Liver (tissue), 9 donors: ENCODE results near the gene ABHD15. TPM values are rescaled to one million over a fixed set of nuclear protein-coding genes. Genes with fewer than 3 reads are reported as not detected.

Source experiments
- DNase-seq: peaks from one replicate; pipeline ENCODE4 v3.0.0-alpha.2; 2017; ENCODE audit warnings: low spot score
- H3K27ac ChIP-seq, 2 donors: one replicate each; pipeline ENCODE4 v1.7.0; 2013; ENCODE audit warnings: inconsistent platforms in 2 of 2, low read length in 2 of 2, control low read depth in 1 of 2, low read depth in 1 of 2, mild to moderate bottlenecking in 1 of 2
- H3K27me3 ChIP-seq, 4 donors: one replicate each; pipeline versions ENCODE4 v1.6.1 to v1.7.0; 2013; ENCODE audit warnings: low read length in 3 of 4, inconsistent platforms in 1 of 4, mild to moderate bottlenecking in 1 of 4, moderate library complexity in 1 of 4; ENCODE audit not compliant: control insufficient read depth in 4 of 4, insufficient read depth in 4 of 4
- H3K36me3 ChIP-seq, 4 donors: one replicate each; pipeline versions ENCODE4 v1.6.1 to v1.7.0; 2013; ENCODE audit warnings: low read length in 3 of 4, mild to moderate bottlenecking in 3 of 4, low read depth in 1 of 4, moderate library complexity in 1 of 4; ENCODE audit not compliant: control insufficient read depth in 4 of 4, insufficient read depth in 3 of 4
- H3K4me1 ChIP-seq, 4 donors: one replicate each; pipeline versions ENCODE4 v1.6.1 to v1.7.0; 2013; ENCODE audit warnings: low read length in 3 of 4, mild to moderate bottlenecking in 3 of 4, moderate library complexity in 1 of 4; ENCODE audit not compliant: control insufficient read depth in 4 of 4, insufficient read depth in 4 of 4
- H3K4me3 ChIP-seq, 3 donors: one replicate each; pipeline versions ENCODE4 v1.6.1 to v1.7.0; 2013; ENCODE audit warnings: low read length in 3 of 3, control low read depth in 1 of 3, low read depth in 1 of 3, mild to moderate bottlenecking in 1 of 3
- H3K9ac ChIP-seq, 2 donors: one replicate each; pipeline ENCODE4 v1.7.0; 2013; ENCODE audit warnings: low read length in 2 of 2, mild to moderate bottlenecking in 2 of 2, moderate library complexity in 2 of 2, control low read depth in 1 of 2, low read depth in 1 of 2
- H3K9me3 ChIP-seq, 4 donors: one replicate each; pipeline versions ENCODE4 v1.6.1 to v1.7.0; 2013; ENCODE audit warnings: low read length in 3 of 4; ENCODE audit not compliant: control insufficient read depth in 4 of 4
- FOXA1 ChIP-seq: IDR thresholded peaks from 2 replicates; pipeline ENCODE4 v1.6.1; 2016; ENCODE audit warnings: antibody characterized with exemption
- FOXA2 ChIP-seq: IDR thresholded peaks from 2 replicates; pipeline ENCODE4 v1.6.1; 2016; ENCODE audit warnings: antibody characterized with exemption
- HNF4A ChIP-seq, 2 donors: conservative IDR thresholded peaks; 2 replicates each; pipeline ENCODE4 v1.6.1; 2016; ENCODE audit warnings: antibody characterized with exemption in 2 of 2, mild to moderate bottlenecking in 2 of 2
- HNF4G ChIP-seq: IDR thresholded peaks from 2 replicates; pipeline ENCODE4 v1.6.1; 2016; ENCODE audit warnings: antibody characterized with exemption
- JUND ChIP-seq, 2 donors: IDR thresholded peaks; 2 replicates each; pipeline ENCODE4 v1.6.1; 2016; ENCODE audit warnings: antibody characterized with exemption in 2 of 2
- NR2F2 ChIP-seq: IDR thresholded peaks from 2 replicates; pipeline ENCODE4 v1.6.1; 2016; ENCODE audit warnings: antibody characterized with exemption
- RAD21 ChIP-seq, 2 donors: IDR thresholded peaks; 2 replicates each; pipeline ENCODE4 v1.6.1; 2016; ENCODE audit warnings: antibody characterized with exemption in 2 of 2, mild to moderate bottlenecking in 2 of 2
- RXRA ChIP-seq, 2 donors: IDR thresholded peaks; 2 replicates each; pipeline ENCODE4 v1.6.1; 2017 to 2018; ENCODE audit warnings: antibody characterized with exemption in 2 of 2, mild to moderate bottlenecking in 1 of 2
- SP1 ChIP-seq: IDR thresholded peaks from 2 replicates; pipeline ENCODE4 v1.6.1; 2018; ENCODE audit warnings: antibody characterized with exemption, mild to moderate bottlenecking
- TAF1 ChIP-seq: conservative IDR thresholded peaks from 2 replicates; pipeline ENCODE4 v1.6.1; 2016; ENCODE audit warnings: antibody characterized with exemption, mild to moderate bottlenecking
- WGBS: extraction: QIAGEN DNeasy Blood & Tissue Kit; methylation state at CpG from one replicate; pipeline ENCODE4 v1.1.7; 2013; 5-methylcytosine and 5-hydroxymethylcytosine counted together
- polyA plus RNA-seq, 2 donors: library from polyadenylated mRNA; stranded (reverse) in 1 of 2; unstranded in 1 of 2; fragments of 200-250 nt in 1 of 2; fragments of >200 nt in 1 of 2; fragmentation: Nextera tagmentation in 1 of 2; extraction: Ambion mirVana in 1 of 2; gene quantifications; one replicate each; pipeline versions ENCODE4 v1.2.1 to v1.2.3, GENCODE V29; 2013 to 2015
- total RNA-seq, 2 donors: library from RNA; depleted of rRNA; stranded (reverse); fragments of >200 nt; gene quantifications; one replicate each; pipeline ENCODE4 v1.2.3, GENCODE V29; 2014
- TF ChIP-seq, protein P1 (sequence below): fragments of 150-350 bp; IDR thresholded peaks from 2 replicates; pipeline ENCODE4 v1.5.1; 2017; ENCODE audit warnings: improper control_type of control experiment, low read depth, low read length; ENCODE audit not compliant: missing input control
- TF ChIP-seq, protein P2 (sequence below): IDR thresholded peaks from 2 replicates; pipeline ENCODE4 v1.6.1; 2016; ENCODE audit warnings: antibody characterized with exemption, mild to moderate bottlenecking
- TF ChIP-seq, protein P3 (sequence below): IDR thresholded peaks from 2 replicates; pipeline ENCODE4 v1.6.1; 2016; ENCODE audit warnings: antibody characterized with exemption
- donor health status: healthy.
- donor health status: healthy.
- donor health status: healthy.
- donor health status: healthy.
- donor health status: healthy.

ABHD15 gene
- total and polyA plus RNA-seq, 4 donors = 5.6 to 25.7 (median 10.6) TPM

DNA sequence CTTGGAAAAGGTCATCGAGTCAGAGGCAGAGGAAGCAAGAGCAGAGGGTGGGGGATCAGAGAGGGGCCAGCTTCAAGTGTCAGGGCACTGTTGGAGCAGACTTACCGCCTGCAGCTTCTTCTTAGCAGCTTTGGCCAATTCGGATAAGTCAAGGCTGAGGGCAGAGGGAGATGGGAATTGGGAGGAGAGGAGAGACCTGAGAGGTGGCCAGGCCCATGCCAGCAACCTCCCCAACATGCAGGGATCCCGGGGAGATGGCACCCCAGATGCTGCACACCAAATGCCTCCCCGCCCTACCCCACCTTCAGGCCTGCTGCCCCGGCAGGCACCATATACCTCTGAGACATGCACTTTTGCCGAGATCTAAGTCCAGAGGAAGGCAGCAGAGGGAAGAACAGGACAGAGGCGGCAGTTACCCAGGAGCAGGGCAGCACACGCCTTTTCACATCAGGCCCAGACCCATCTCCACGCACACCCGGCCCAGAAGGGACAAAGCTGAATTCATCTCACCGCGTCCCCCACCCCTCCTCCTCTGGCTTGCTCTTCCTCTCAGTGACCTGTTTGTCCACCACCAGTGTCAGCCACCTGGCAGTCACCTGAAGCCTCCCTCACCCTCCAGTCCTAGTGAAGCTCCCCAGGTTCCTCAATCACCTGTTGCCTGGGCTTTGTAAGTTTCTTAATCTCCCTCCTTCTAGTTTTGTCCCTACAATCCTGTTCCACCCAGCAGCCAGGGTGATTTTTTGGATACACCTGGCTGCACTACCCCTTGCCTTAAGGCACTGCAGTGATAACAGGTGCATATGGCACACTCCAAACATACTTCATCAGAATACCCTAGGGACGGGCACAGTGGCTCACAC is 12.0 kb upstream of the ABHD15 start:
- H3K27ac ChIP-seq = no peak overlapping the region
- DNase-seq = no peak
- no peak overlapping the region for H3K9ac ChIP-seq
- no peaks in the 10 kb centered on the region for H3K9me3 ChIP-seq
- H3K36me3 ChIP-seq = peaks cover 0 to 25% (median 6%) of the 10 kb centered on the region in 4 donors
- H3K4me3 ChIP-seq = no peak overlapping the region
- TF ChIP-seq, protein P1, sequence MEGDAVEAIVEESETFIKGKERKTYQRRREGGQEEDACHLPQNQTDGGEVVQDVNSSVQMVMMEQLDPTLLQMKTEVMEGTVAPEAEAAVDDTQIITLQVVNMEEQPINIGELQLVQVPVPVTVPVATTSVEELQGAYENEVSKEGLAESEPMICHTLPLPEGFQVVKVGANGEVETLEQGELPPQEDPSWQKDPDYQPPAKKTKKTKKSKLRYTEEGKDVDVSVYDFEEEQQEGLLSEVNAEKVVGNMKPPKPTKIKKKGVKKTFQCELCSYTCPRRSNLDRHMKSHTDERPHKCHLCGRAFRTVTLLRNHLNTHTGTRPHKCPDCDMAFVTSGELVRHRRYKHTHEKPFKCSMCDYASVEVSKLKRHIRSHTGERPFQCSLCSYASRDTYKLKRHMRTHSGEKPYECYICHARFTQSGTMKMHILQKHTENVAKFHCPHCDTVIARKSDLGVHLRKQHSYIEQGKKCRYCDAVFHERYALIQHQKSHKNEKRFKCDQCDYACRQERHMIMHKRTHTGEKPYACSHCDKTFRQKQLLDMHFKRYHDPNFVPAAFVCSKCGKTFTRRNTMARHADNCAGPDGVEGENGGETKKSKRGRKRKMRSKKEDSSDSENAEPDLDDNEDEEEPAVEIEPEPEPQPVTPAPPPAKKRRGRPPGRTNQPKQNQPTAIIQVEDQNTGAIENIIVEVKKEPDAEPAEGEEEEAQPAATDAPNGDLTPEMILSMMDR = no peak
- TF ChIP-seq SP1 (no peak), HNF4A (conservative IDR thresholded peaks at IDR 0.05) (no peak), TAF1 (no peak), JUND (IDR thresholded peaks at IDR 0.05) (no peak), NR2F2 (no peak), FOXA2 (no peak), RXRA (IDR thresholded peaks at IDR 0.05) (no peak), RAD21 (IDR thresholded peaks at IDR 0.05) (no peak), HNF4G (no peak)
- TF ChIP-seq, protein P2, sequence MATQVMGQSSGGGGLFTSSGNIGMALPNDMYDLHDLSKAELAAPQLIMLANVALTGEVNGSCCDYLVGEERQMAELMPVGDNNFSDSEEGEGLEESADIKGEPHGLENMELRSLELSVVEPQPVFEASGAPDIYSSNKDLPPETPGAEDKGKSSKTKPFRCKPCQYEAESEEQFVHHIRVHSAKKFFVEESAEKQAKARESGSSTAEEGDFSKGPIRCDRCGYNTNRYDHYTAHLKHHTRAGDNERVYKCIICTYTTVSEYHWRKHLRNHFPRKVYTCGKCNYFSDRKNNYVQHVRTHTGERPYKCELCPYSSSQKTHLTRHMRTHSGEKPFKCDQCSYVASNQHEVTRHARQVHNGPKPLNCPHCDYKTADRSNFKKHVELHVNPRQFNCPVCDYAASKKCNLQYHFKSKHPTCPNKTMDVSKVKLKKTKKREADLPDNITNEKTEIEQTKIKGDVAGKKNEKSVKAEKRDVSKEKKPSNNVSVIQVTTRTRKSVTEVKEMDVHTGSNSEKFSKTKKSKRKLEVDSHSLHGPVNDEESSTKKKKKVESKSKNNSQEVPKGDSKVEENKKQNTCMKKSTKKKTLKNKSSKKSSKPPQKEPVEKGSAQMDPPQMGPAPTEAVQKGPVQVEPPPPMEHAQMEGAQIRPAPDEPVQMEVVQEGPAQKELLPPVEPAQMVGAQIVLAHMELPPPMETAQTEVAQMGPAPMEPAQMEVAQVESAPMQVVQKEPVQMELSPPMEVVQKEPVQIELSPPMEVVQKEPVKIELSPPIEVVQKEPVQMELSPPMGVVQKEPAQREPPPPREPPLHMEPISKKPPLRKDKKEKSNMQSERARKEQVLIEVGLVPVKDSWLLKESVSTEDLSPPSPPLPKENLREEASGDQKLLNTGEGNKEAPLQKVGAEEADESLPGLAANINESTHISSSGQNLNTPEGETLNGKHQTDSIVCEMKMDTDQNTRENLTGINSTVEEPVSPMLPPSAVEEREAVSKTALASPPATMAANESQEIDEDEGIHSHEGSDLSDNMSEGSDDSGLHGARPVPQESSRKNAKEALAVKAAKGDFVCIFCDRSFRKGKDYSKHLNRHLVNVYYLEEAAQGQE = no peak
- H3K27me3 ChIP-seq = no peaks in the 10 kb centered on the region
- H3K4me1 ChIP-seq = peaks cover 10 to 17% (median 14%) of the 10 kb centered on the region in 4 donors
- WGBS = 95% methylated on average over 14 of the region's 14 CpGs

DNA sequence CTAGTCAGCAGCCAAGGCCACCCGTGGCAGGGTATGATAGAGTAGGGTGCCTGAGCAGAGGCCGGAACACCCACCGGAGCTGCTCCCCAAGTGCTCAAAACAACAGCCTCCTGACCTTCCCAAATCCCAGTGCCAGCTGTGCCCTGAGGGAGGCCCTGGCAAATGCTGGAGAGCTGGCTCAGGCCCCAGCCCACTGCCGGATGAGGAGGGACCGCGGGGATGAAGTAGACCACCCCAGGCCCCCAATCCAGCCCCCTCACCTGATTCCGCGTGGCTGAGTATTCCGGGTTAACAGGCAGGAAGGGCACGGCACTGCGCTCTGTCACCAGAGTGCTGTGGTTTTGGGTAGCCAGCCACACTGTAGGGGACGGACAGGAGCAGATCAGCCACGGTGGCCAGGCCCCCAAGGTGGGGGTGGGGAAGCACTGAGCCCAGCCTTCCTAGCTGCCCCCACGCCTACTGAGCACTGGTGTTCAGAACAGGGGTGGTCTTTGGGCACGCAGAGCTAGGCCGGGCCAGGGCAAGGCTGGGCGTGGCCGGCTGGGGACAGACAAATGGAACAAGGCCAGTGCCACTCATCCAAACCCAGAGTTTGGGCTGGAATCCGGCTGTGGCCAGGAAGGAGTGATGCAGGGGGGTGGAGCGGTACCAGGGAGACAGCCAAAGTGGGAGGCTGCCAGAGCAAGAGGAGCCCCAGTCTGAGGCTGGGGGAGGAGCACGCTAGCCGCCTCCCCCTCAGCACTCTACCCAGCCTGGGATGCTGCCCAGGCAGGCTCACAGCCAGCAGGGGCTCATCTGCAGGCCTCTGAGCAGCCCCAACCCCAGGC is 10.8 kb upstream of the ABHD15 start:
- no peak for DNase-seq
- Histone ChIP-seq H3K36me3 (peaks cover 0 to 25% (median 6%) of the 10 kb centered on the region in 4 donors), H3K4me3 (no peak overlapping the region), H3K9ac (no peak overlapping the region), H3K4me1 (peaks cover 18 to 29% (median 25%) of the 10 kb centered on the region in 4 donors), H3K27ac (no peak overlapping the region), H3K9me3 (no peaks in the 10 kb centered on the region), H3K27me3 (no peaks in the 10 kb centered on the region)
- 92% methylated on average over 22 of the region's 22 CpGs for WGBS
- TF ChIP-seq SP1 (no peak), FOXA1 (no peak), HNF4A (conservative IDR thresholded peaks at IDR 0.05) (no peak)
- TF ChIP-seq, protein P3, sequence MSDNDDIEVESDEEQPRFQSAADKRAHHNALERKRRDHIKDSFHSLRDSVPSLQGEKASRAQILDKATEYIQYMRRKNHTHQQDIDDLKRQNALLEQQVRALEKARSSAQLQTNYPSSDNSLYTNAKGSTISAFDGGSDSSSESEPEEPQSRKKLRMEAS = no peak
